ENCODE results near the gene HSD3B7.
"Not testable (repeated sequence)": the region's sequence is repeated elsewhere in the genome, so short reads cannot be mapped to it uniquely, and the experiment has no call there.

The HSD3B7 gene

DNA sequence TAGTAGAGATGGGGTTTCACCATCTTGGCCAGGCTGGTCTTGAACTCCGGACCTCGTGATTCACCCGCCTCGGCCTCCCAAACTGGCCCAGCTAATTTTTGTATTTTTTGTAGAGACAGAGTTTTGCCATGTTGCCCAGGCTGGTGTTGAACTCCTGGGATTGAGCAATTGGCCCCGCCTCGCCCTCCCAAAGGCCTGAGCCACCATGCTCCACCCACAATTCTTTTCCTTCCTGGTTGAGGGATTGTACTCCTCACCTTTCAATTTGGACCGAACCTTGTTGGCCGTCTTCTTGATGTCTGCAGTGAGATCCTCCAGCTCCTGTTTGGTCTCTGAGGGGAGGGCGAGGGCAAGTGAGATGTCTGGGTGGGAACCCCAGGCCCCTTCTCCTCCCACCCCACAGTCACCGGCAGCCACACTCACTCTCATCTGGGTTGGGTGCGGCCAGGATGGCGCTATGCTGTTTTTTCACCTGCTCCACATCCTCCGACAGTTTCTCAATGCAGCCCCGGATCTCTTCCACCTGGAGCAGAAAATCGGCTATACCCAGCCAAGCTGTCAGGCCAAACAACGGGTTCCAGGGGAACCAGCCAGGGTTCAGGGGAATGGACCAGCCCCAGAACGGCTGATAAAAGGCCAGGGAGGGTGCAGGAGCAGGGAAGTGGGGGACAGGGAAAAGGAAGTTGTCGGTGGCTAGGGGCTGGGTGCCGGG is 15.8 kb downstream of the HSD3B7 start:
- no peak for ATAC-seq
- no peak for DNase-seq

DNA sequence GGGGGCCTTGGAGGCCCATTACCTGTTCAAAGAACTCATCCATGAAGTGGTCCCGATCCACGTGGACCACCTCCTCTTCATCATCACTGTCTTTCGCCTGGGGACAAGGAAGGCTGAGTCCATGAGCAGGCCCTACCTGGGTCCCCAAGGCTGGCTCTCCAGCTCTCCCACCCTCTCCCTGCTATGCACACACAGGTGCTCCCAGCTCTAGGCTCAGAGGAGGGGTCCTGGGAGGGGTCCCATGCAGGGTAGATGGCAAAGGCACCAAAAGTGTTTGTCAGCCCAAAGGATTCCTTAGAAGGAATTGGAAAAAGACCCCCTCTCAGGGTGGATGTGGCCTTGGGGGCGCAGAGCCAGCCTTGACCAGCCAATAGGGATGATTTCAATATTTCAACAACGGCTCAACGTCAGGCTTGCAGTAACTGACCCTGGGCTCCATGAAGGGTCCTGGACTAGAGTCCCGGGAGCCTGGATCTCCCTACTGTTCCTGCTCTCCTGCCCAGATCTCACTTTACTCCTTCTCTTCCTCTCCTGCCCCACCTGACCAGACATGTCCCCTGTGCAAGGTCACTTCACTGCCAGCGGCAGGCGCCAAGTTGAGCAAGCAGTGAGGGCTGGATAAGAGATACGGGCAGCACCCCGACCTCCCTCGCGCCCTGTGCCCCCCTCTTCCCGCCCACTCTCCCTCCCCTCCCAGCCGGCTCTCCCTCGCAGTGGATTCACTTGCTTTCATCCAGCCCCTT is 16.7 kb downstream of the HSD3B7 start:
- no peak for ATAC-seq
- DNase-seq: no peak

DNA sequence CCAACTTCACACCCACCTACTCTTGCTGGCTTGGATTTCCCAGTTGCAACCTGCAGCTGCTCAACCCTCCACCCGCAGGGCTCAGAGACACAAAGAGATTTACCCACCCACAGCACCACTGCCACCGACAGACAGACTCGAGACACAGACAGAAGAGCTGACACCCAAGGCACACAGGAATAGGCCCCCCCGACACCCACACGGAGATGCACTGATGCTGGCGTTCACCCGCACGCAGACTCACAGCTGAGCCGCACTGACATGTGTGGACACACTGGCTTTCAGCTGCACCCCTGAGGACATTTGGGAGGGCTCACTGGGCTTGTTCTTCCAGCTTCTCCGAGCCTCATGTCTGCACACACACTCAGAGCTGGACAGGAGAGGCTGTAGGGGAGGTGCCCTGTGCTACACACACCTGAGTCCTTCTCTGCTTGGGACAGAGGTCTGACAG is 17.3 kb downstream of the HSD3B7 start:
- no peak for ATAC-seq
- no peak for DNase-seq

DNA sequence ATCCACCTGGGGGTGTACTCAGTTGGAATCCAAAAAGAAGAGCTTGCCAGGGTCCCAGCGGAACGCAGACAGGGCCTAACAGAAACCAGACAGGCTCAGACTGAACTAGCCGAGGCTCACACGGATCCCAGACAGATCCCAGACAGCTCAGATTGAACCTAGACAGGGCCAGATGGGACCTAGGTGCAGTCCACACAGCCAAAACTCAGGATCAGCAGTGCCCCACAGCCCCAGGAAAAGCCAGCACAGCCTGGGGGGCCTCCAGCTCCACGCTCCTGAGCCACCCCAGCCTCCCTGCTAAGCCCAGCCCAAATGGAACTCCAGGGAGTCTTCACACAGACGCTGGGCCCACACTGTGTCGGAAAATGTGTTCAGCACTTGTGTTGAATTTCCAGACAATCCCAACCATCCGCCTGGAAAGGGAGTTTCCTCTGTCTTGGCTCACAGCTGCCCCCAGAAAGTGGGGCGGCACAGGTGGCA is 17.9 kb downstream of the HSD3B7 start:
- DNase-seq (no peak), ATAC-seq (no peak)

DNA sequence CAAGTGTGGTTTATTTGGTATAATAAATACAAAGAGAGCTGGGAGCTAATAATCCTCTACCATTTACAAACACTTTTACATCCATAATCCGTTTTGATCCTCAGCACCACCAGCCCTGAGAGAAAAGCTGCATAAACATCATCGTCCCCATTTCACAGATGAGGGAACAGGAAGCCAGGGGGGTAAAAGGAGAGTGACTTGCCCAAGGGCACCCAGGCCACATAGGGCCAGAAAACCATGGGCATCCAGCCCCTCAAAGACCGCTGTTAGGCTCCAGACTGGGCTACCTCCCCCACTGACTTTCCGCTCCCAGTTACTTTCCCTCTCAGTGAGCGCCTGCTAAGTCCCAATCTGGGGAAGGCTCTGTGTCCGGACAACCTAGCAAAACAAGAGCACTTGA is 18.7 kb downstream of the HSD3B7 start:
- no peak for ATAC-seq
- DNase-seq: no peak

DNA sequence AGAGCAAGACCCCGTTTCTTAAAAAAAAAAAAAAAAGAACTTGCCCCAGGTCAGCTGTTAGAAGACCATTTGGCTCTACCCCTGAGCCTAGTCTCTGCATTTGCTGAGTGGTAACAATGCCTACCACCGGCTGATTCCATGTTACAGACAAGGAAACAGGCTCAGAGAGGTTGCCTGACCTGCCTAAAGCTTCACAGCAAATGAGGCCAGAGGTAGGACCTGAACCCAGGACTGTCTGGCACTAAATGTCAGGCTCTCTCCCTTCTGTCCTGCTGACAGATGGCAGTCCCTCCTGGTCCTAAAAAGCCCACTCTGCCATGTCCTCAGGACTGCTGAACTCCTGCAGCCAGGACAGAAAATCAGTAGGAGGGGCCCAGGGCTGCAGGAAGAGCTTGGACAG is 19.7 kb downstream of the HSD3B7 start:
- ATAC-seq: no peak
- no peak for DNase-seq

DNA sequence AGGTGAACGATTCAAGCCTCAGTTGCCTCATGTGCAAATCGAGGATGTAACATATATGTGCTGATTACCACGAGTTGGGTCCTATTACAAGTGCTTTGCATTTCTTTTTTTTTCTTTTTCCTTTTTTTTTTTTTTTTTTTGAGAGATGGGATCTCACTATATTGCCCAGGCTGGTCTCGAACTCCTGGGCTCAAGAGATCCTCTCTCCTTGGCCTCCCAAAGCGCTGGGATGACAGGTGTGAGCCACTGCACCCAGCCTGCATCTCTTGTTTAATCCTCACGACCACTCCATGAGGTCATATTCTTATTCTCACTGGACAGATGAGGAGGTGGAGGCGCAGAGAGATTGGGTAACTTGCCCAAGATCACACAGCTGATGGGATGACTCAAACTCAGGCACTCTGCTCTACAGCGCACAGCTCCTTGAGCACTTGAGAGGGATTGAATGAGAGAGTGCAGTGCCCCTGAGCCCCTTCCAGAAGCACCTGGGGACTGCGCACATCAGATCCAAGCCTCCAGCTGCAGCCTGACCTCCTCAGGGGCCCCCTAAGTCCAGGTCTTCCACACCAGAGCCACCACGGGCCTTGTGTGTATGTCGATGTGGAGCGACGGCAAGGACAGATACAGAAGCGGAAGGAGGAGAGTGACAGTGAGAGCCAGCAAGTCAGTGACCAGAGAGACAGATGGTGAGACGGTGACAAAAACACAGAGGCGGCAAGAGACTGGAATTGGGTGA is 20.5 kb downstream of the HSD3B7 start:
- ATAC-seq (no peak), DNase-seq (no peak)

DNA sequence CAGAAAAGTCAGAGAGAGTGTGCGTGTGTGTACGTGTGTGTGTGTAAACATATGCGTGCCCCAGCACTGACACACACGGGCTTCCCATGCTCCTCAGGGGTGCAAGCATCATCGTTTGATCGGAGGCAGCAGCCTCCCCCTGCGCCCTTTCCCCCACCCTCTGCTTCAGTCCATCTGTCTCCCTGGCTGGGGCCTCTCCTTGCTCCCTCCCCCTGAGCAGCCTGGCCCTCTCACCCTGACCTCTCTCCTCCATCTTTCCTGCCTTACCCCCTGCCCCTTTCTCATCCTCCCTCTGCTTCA is 21.0 kb downstream of the HSD3B7 start:
- ATAC-seq (no peak), DNase-seq (no peak)

DNA sequence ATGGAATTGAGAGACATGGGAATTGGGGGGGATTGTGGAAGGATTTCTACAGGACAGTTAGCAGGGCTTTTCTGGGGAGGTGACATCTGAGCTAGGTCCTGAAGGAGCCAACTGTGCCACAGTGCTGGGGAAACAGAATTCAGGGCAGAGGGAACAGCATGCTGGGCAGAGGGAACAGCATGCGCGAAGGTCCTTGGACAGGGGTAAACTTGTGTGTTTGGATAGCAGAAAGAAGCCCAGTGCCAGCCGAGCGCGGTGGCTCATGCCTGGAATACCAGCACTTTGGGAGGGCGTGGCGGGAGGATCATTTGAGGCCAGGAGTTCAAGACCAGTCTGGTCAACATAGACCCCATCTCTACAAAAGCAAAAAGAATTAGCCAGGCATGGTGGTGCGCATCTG is 21.6 kb downstream of the HSD3B7 start:
- DNase-seq (no peak), ATAC-seq (no peak)

DNA sequence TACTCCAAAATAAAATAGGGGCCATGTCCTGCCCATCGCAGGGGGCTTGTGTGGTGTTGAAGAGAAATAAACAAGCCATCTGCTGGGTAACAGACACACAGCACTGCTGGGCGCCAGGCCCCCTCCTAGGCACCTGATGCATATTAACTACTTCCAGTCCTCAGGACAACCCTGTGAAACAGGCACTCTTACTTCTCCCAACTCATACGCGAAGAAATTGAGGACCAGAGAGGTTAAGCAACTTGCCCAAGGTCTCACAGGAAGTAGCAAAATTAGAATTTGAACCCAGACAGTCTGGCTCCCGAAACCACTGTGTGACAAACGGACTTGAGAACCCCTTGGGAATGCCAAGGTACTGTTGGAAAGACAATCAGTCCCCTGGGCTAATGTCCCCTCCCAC is 22.7 kb downstream of the HSD3B7 start:
- no peak for DNase-seq
- no peak for ATAC-seq

DNA sequence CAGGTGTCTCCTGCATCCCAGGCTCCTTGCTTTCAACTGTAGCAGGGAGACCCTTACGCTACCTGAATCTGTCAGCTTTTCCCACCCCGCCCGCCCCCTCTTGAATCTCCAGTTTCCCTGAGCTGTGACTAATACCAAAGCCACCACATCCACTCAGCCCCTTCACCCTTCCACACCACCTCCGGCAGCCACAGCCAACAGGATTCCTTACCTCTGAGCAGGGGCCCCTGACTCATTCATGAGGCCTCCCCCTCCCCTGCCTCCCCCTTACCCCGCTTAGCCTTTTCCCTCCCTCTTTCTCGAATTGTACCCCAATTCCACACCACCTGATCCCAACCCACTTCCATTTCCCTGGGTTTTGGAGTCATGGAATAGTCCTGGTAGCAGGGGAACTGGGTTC is 23.1 kb downstream of the HSD3B7 start:
- DNase-seq: no peak
- no peak for ATAC-seq

DNA sequence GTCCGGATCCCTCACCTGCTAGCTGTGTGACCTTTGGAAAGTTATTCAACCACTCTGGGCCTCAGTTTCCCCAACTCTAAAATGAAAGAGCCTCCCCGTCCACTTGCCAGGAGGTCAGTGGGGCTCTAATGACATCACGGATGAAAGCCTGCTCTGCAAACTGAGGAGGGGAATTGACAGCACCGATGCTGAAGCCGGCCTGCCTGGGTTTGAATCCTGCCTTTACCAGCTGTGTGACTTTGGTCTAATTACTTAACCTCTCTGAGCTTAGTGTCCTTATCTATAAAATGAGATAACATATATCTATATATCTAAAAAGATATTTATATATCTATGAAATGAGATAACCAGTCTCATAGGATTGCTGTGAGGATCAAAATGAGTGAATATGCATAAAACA is 23.5 kb downstream of the HSD3B7 start:
- no peak for ATAC-seq
- no peak for DNase-seq

DNA sequence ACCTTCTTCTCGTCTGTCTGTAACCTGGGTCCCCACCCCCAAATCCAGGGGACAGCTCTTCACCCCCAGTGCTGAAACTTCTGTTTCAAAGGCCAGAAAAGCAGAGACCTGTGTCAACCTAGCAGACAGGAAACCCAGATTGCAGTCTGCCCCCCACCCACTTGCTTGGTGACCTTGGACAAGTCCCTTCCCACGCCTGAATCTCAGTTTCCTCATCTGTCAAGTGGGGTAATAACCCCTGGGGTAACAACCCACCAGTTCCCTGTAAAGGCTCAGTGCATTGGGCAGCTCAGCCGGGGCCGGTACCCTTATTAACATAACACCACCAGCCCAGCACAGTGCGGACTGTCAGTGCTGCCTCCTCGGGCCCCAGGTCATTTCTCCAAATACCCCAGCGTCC is 24.1 kb downstream of the HSD3B7 start:
- no peak for DNase-seq
- ATAC-seq: no peak

DNA sequence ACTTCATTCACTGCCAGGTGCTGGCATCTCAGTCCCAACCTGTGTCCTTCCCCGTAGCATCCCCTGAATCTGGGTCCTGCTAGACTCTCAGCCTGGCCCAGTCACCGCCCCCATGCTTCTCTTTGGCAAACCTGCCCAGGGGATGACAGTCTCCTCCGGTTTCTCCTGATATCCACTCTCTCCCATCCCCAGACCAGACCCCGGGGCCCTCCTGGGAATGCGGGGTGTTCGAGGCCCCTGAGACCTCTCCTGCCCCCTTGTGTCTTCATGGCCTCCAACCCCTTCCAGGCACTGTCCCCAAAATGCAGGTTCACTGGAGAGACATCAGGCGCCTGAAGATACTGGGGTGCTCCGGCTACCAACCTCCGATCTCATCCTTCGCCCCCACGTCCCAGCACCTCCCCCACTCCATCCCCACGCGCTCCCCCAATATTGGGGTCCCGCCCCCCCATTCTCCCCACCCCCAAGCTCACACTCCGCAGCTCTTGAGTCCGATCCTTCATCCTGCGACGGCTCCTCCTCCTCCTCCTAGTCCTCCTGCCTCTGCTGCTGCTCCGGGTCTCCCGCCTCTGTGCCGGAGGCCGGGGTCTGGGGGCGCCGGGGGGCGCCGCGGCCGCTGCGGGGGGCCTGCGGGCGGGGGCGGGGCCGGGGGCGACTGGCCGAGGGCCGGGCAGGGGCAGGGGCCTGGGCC is 25.0 kb downstream of the HSD3B7 start:
- DNase-seq (no peak), ATAC-seq (no peak)

DNA sequence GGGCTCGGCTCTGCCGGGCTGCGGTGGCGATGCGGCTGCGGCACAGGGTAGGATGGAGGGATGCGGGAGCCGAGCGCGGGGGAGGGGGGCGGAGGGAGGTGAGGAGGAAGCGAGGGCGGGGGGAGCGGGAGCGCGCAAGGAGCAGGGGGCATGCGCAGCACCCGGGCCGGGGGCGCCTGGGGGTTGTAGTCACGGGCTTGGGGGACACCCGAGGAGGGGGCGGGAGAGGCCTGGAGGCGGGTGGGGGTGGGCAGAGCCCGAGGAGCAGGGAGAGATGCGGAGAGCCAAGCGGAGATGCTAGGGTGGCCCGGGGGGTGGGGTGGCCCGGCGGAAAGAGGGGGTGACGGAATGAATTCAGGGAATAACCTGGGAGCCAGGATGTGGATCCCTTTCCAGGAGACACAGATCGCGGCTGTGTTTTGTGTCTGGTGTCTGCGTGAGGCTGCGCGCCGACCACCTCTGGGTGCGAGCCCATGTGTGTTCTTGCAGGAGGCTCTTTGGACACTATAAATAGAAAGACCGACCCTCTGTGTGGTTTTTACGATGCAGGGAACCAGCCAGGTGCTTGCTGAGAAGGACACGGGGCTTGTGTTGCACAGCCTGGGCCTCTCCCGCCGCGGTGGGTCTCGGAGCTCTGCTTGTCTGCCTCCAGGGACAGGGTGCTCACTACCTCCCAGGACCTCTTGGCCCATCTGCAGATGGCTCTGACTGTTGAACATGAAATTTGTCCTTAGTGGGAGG is 25.7 kb downstream of the HSD3B7 start, which contains the start of gene STX1B:
Gene STX1B (minus strand): TSS at position 54 of the 741 bp plus-strand sequence. CDS start 242 bp downstream, outside the sequence.
- ATAC-seq (peak; percentile 20), DNase-seq (peak; percentile 58)

DNA sequence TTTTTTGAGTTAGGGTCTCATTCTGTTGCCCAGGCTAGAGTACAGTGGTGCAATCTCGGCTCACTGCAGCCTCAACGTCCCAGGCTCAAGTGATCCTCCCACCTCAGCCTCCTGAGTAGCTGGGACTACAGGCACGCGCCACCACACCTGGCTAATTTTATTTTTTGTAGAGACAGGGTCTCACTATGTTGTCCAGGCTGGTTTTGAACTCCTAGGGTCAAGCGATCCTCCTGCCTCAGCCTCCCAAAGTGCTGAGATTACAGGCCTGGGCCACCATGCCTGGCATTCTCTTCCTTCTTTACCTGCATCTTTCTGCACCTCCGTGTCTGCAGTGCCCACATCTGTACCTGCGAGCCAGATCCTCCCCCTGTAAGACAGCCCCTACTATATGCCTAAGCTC is 26.8 kb downstream of the HSD3B7 start:
- DNase-seq, ATAC-seq: not testable (repeated sequence)

DNA sequence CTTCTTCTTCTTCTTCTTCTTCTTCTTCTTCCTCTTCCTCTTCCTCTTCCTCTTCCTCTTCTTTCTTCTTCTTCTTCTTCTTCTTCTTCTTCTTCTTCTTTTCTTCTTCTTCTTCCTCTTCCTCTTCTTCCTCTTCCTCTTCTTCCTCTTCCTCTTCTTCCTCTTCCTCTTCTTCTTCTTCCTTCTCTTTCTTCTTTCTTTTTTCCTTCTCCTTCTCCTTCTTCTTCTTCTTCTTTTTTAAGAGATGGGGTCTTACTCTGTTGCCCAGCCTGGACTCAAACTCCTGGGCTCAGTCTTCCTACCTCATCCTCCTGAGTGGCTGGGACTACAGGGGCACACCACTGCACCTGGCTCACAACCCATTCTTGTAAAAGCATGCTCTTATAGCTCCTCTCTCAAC is 28.3 kb downstream of the HSD3B7 start:
- not testable (repeated sequence) for DNase-seq

DNA sequence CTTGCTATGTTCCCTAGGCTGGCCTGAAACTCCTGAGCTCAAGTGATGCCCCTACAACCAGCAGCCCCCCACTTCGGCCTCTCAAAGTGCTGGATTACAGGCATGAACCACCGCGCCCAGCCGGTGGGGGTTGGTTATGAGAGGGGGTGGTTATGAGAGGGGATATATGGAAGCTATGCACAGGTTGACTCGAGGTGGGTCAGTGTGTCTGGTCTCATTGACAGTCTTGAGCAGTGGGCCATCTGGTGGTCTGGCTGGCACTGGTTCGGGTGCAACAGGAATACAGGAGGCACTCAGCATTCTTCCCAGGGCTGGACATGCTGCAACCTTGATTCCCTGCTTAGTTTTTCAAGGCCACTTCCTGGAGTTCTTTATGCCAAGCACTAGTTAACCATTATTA is 31.0 kb downstream of the HSD3B7 start:
- DNase-seq (no peak), ATAC-seq (no peak)

More for the DNA sequence above, 28.3 kb downstream of the HSD3B7 start:
- ATAC-seq: not testable (repeated sequence)

DNA sequence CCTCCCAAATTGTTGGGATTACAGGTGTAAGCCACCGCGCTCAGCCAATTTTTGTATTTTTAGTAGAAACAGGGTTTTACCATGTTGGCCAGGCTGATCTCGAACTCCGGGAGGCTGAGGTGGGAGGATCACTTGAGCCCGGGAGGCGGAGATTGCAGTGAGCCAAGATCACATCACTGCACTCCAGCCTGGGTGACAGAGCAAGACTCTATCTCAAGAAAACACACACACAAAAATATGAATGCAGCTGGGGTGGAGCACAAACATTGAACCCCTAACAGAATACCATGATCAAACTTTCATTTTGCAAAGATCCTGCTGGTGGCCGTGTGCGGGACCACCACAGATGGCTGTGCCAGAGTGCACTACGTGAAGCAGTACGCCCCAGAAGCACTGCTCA is 32.7 kb downstream of the HSD3B7 start:
- DNase-seq, ATAC-seq: not testable (repeated sequence)

DNA sequence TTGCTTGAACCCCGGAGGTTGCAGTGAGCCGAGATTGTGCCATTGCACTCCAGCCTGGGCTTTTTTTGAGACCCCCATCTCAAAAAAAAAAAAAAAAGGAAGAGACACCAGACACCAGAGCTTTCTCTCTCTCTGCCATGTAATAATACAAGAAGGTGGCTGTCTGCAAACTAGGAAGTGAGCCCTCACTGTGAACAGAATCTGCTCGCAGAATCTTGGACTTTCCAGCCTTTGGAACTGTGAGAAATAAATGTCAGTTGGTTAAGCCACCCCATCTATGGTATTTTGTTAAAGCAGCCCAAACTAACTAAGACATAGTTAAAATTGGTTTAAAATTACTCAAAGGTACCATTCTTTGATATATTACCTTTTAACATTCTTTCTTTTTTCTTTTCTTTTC is 35.5 kb downstream of the HSD3B7 start:
- DNase-seq: no peak
- no peak for ATAC-seq

DNA sequence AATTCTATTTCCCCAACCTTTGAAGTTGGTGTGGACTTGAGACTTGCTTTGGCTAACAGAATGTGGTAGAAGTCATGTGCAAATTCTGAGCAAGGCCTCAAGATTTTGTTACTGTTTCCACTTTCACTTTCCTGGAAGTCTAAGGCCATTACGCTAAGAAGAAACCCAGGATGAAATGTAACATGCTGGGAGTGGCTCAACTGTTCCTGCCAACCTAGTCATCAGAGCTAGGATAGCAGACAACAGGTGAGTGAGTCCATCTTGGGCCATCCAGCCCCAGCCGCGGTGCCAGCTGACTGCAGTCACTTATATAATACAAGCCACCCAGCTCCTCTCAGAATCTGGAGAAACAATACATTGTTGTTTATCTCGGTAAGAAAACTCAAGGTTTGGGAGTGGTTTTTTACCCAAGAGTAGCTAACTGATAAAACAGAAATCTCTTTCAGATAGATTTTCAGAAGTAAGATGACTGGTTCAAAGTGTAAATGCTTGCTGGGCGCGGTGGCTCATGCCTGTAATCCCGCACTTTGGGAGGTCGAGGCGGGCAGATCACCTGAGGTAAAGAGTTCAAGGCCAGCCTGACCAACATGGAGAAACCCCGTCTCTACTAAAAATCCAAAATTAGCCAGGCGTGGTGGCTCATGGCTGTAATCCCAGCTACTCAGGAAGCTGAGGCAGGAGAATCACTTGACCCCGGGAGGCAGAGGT is 37.7 kb downstream of the HSD3B7 start:
- no peak for ATAC-seq
- DNase-seq: no peak

All from stimulated activated naive CD8-positive, alpha-beta T cell treated with anti-CD3 and anti-CD28 coated beads, Interleukin-15, Interleukin-2, amounts not matched to agents 100 U/mL and 50 U/mL, for 24 hours (primary cell).